HepG2 (cell line): ENCODE measurements around the gene BICRAL. TPM values are rescaled to one million over a fixed set of nuclear protein-coding genes. Genes with fewer than 3 reads are reported as not detected.

Source experiments
- ATF1 ChIP-seq: IDR thresholded peaks from 2 replicates; pipeline ENCODE4 v1.6.1; 2016; ENCODE audit warnings: mild to moderate bottlenecking, control low read depth
- CENPBD1 ChIP-seq: sonication (generic); formaldehyde crosslinking; IDR thresholded peaks from 2 replicates; pipeline ENCODE4 v1.8.0; 2022; ENCODE audit warnings: missing genetic modification reagents, low read depth, mild to moderate bottlenecking, borderline replicate concordance
- FOXP1 ChIP-seq, 2 experiments: fragments of 450-650 bp in 1 of 2; IDR thresholded peaks; 2 replicates each; pipeline ENCODE4 v1.6.1; 2017 to 2018; ENCODE audit warnings: antibody characterized with exemption in 1 of 2
- GATAD1 ChIP-seq: IDR thresholded peaks from 2 replicates; pipeline ENCODE4 v1.6.1; 2016; ENCODE audit warnings: missing genetic modification reagents, missing compliant biosample characterization
- HCFC1 ChIP-seq: fragments of 150-350 bp; IDR thresholded peaks from 2 replicates; pipeline ENCODE4 v1.6.1; 2014; ENCODE audit warnings: low read depth, low read length
- JDP2 ChIP-seq: sonication (generic); formaldehyde crosslinking; IDR thresholded peaks from 2 replicates; pipeline ENCODE4 v1.8.1; 2022; ENCODE audit warnings: missing genetic modification reagents, borderline replicate concordance
- NFE2 ChIP-seq: sonication (generic); formaldehyde crosslinking; IDR thresholded peaks from 2 replicates; pipeline ENCODE4 v1.4.0; 2020; ENCODE audit warnings: missing genetic modification reagents
- PBX3 ChIP-seq: sonication (generic); formaldehyde crosslinking; IDR thresholded peaks from 2 replicates; pipeline ENCODE4 v1.8.1; 2023; ENCODE audit warnings: missing genetic modification reagents, inconsistent platforms, borderline replicate concordance
- PCBP1 ChIP-seq: fragments of 200-400 bp; formaldehyde crosslinking; IDR thresholded peaks from 2 replicates; pipeline ENCODE4 v1.6.1; 2017; ENCODE audit warnings: mild to moderate bottlenecking, low read depth, low read length, borderline replicate concordance
- PRDM4 ChIP-seq: sonication (generic); formaldehyde crosslinking; IDR thresholded peaks from 2 replicates; pipeline ENCODE4 v1.9.0; 2021; ENCODE audit warnings: missing genetic modification reagents, borderline replicate concordance
- PRPF4 ChIP-seq: fragments of 200-400 bp; formaldehyde crosslinking; IDR thresholded peaks from 2 replicates; pipeline ENCODE4 v1.6.1; 2016; ENCODE audit warnings: low read length, low read depth; ENCODE audit not compliant: poor library complexity, severe bottlenecking
- RBM39 ChIP-seq: fragments of 200-400 bp; formaldehyde crosslinking; IDR thresholded peaks from one replicate; pipeline ENCODE4 v1.6.1; 2018; ENCODE audit warnings: antibody characterized with exemption, mild to moderate bottlenecking, low read depth, low read length; ENCODE audit not compliant: poor library complexity, severe bottlenecking
- SOX13 ChIP-seq, 3 experiments: fragments of 450-650 bp in 1 of 3; sonication (generic) in 1 of 3; formaldehyde crosslinking in 1 of 3; IDR thresholded peaks in 2 of 3; conservative IDR thresholded peaks in 1 of 3; 2 replicates each; pipeline versions ENCODE4 v1.5.0 to v1.6.1; 2016 to 2020; ENCODE audit warnings: antibody characterized with exemption in 1 of 3, mild to moderate bottlenecking in 1 of 3, missing compliant biosample characterization in 1 of 3, missing genetic modification reagents in 1 of 3, moderate library complexity in 1 of 3
- TEAD3 ChIP-seq: optimal IDR thresholded peaks from 2 replicates; pipeline ENCODE3; 2016; ENCODE audit warnings: borderline replicate concordance
- TGIF2 ChIP-seq: IDR thresholded peaks from 2 replicates; pipeline ENCODE4 v1.6.1; 2016; ENCODE audit warnings: control low read depth, missing compliant biosample characterization
- TRAFD1 ChIP-seq: sonication (generic); formaldehyde crosslinking; IDR thresholded peaks from 2 replicates; pipeline ENCODE4 v1.5.1; 2020; ENCODE audit warnings: missing genetic modification reagents, mild to moderate bottlenecking, borderline replicate concordance
- U2AF1 ChIP-seq: fragments of 200-400 bp; formaldehyde crosslinking; optimal IDR thresholded peaks from 2 replicates; pipeline ENCODE3; 2017; ENCODE audit warnings: mild to moderate bottlenecking, low read depth, low read length
- YEATS4 ChIP-seq: sonication (generic); formaldehyde crosslinking; IDR thresholded peaks from 2 replicates; pipeline ENCODE4 v1.4.0; 2020; ENCODE audit warnings: missing genetic modification reagents, borderline replicate concordance
- ZBTB7B ChIP-seq: sonication (generic); formaldehyde crosslinking; IDR thresholded peaks from 2 replicates; pipeline ENCODE4 v1.4.0; 2020; ENCODE audit warnings: missing genetic modification reagents
- ZNF17 ChIP-seq: sonication (generic); formaldehyde crosslinking; IDR thresholded peaks from 2 replicates; pipeline ENCODE4 v1.5.0; 2020; ENCODE audit warnings: mild to moderate bottlenecking, missing genetic modification reagents
- ZNF274 ChIP-seq: sonication (generic); formaldehyde crosslinking; IDR thresholded peaks from 2 replicates; pipeline ENCODE4 v1.5.1; 2020; ENCODE audit warnings: mild to moderate bottlenecking, missing genetic modification reagents
- ZSCAN21 ChIP-seq: sonication (generic); formaldehyde crosslinking; IDR thresholded peaks from 2 replicates; pipeline ENCODE4 v1.8.0; 2022; ENCODE audit warnings: mild to moderate bottlenecking, missing genetic modification reagents, moderate library complexity, borderline replicate concordance
- polyA plus RNA-seq, 8 experiments: library from polyadenylated mRNA; depleted of rRNA in 3 of 8; stranded (reverse) in 7 of 8; unstranded in 1 of 8; fragments of >200 nt; fragmentation: Illumina TruSeq in 4 of 8; extraction: Trizol in 4 of 8; gene quantifications; 2 replicates each; pipeline versions ENCODE4 v1.2.1 to v1.2.3, GENCODE V29; 2011 to 2016; ENCODE audit warnings: low read depth in 4 of 8, missing spikeins in 1 of 8, mixed read lengths in 1 of 8; ENCODE audit not compliant: insufficient read depth in 1 of 8
- total RNA-seq, 5 experiments: library from RNA; depleted of rRNA; stranded (reverse); fragments of >200 nt; fragmentation: Illumina TruSeq; extraction: Trizol; gene quantifications; 2 replicates each; pipeline ENCODE4 v1.2.3, GENCODE V29; 2016; ENCODE audit warnings: low read depth in 1 of 5

Gene BICRAL
- total and polyA plus RNA-seq, 2 of the 13 experiments (the other 11 are each of a cell fraction or from before 2014, with no cell fraction given) = 5.0 to 13.5 TPM

- TF ChIP-seq ATF1 (peak; percentile 98), HCFC1 (no peak), FOXP1 (IDR thresholded peaks at IDR 0.05) (peak; percentile 63; the same call in 1 of the 2 replicates), FOXP1 (CRISPR knock-in tag; IDR thresholded peaks at IDR 0.05) (peak; percentile 53; the same call in 1 of the 2 replicates), JDP2 (CRISPR knock-in tag) (no peak), PRDM4 (CRISPR knock-in tag) (no peak), YEATS4 (CRISPR knock-in tag) (peak; percentile 99), PRPF4 (no peak), TRAFD1 (peak; percentile 71; the same call in 1 of the 2 replicates), RBM39 (peak; percentile 40), ZBTB7B (CRISPR knock-in tag) (peak; percentile 70; the same call in 1 of the 2 replicates), ZNF17 (no peak; the same call in 1 of the 2 replicates), U2AF1 (no peak), PBX3 (0 out of 2 replicates have a peak, but pooled peaks have one; percentile 2), TEAD3 (no peak), NFE2 (0 out of 2 replicates have a peak, but pooled peaks have one; percentile 13), SOX13 (IDR thresholded peaks at IDR 0.05) (no peak), SOX13 (CRISPR knock-in tag; conservative IDR thresholded peaks at IDR 0.05 in 1 of 2, IDR thresholded peaks at IDR 0.05 in 1 of 2) (peak in 1 of 2 experiments; percentile 46; a peak in 2 of 4 replicates), ZNF274 (CRISPR knock-in tag) (peak; percentile 88; the same call in 1 of the 2 replicates), GATAD1 (CRISPR knock-in tag) (peak; percentile 99), PCBP1 (no peak), ZSCAN21 (no peak), TGIF2 (CRISPR knock-in tag) (peak; percentile 84), CENPBD1 (CRISPR knock-in tag) (0 out of 2 replicates have a peak, but pooled peaks have one; percentile 77)
Measured at GRCh38 chr6:42879372-42880239, 97.8 kb downstream of the BICRAL start, which contains the start of gene RPL7L1 (continued).
